Measurements from ENCODE around the gene RAE1.
A peak's percentile ranks its signal among the peaks of the same experiment; 100 is the strongest.

RAE1 gene

GRCh38 chr20:57390604-57391438 lies 39.8 kb downstream of the RAE1 start, which contains the start of gene RBM38:
Gene RBM38, plus strand, starts transcription at chr20:57391396. Its CDS starts 186 bp downstream, at chr20:57391582.
- peak; percentile 75 for DNase-seq

- DNase-seq, result no peak
Measured at GRCh38 chr20:57391439-57392301, 40.6 kb downstream of the RAE1 start.

GRCh38 chr20:57392512-57393271 lies 41.6 kb downstream of the RAE1 start:
- peak; percentile 89 for DNase-seq

- DNase-seq, result no peak
Measured at GRCh38 chr20:57393321-57394120, 42.5 kb downstream of the RAE1 start.

- DNase-seq, result no peak
Measured at GRCh38 chr20:57394121-57395082, 43.3 kb downstream of the RAE1 start.

- no peak for DNase-seq
Measured at GRCh38 chr20:57395111-57395966, 44.3 kb downstream of the RAE1 start.

GRCh38 chr20:57396212-57396983 lies 45.3 kb downstream of the RAE1 start:
- DNase-seq, result no peak

GRCh38 chr20:57396984-57397692 lies 46.1 kb downstream of the RAE1 start:
- no peak for DNase-seq

GRCh38 chr20:57397693-57398108 lies 46.6 kb downstream of the RAE1 start:
- DNase-seq, result peak; percentile 64

GRCh38 chr20:57398231-57398821 lies 47.3 kb downstream of the RAE1 start:
- DNase-seq, result peak; percentile 92

GRCh38 chr20:57398901-57399535 lies 48.0 kb downstream of the RAE1 start:
- no peak for DNase-seq

GRCh38 chr20:57399587-57400155 lies 48.6 kb downstream of the RAE1 start:
- peak; percentile 56 for DNase-seq

- DNase-seq, result no peak
Measured at GRCh38 chr20:57400231-57400701, 49.2 kb downstream of the RAE1 start.

- no peak for DNase-seq
Measured at GRCh38 chr20:57400821-57401564, 49.9 kb downstream of the RAE1 start.

GRCh38 chr20:57401565-57401918 lies 50.5 kb downstream of the RAE1 start:
- no peak for DNase-seq

Data from CD4-positive, alpha-beta T cell treated with Interleukin-21 for 1 hour (primary cell).